ENCODE measurements around the gene KRTAP10-8.
"Not testable (repeated sequence)": the region's sequence is repeated elsewhere in the genome, so short reads cannot be mapped to it uniquely, and the experiment has no call there.

Gene KRTAP10-8

DNA sequence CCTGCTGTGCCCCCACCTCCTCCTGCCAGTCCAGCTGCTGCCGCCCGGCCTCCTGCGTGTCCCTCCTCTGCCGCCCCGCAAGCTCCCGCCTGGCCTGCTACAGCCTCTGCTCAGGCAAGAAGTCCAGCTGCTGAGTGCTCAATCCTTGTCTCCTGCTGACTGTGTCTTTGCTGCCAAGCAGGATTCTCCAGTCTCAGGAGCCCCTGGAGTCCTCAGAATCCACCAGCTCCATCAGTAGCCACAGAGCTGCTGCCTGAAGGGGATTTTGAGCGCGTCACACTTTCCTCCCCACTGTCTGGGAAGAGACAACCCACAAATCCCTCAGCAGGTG is 35.3 kb downstream of the KRTAP10-8 start:
- peak; percentile 46 for DNase-seq

DNA sequence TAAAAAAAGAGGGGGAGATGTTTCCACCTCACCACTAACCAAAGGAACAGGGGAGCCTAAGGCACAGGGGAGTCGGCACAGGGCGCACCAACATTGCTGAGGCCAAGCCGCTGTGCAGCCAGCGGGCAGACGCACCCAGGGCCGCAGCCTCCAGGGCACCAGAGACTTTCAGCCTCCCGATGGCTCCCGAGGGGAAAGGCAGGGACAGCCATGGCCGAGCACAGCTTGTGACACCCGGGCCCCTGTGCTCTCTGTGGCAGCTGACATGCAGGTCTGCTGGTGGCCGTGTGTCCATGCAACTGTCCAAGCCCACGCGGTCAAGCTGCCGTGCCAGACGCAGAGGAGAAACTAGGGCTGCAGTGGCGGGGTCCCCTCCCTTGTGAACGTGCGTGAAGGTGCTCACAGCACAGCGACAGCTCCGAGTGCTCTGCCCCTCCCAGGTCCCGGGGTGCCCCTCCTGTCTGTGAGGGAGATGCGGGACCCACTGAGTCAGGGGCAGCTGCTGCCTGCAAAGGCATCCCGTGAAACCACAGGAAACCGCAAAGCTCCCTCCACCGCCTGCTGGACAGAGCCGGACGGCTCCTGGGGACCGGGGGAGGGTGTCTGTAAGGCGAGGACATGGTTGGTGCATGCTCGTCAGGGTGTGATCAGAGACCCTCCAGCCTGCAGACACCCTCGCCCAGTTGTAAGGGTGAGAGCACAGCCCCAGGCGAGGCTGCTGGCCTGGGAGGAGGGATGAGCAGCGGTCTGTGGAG is 36.9 kb downstream of the KRTAP10-8 start:
- no peak for DNase-seq

DNA sequence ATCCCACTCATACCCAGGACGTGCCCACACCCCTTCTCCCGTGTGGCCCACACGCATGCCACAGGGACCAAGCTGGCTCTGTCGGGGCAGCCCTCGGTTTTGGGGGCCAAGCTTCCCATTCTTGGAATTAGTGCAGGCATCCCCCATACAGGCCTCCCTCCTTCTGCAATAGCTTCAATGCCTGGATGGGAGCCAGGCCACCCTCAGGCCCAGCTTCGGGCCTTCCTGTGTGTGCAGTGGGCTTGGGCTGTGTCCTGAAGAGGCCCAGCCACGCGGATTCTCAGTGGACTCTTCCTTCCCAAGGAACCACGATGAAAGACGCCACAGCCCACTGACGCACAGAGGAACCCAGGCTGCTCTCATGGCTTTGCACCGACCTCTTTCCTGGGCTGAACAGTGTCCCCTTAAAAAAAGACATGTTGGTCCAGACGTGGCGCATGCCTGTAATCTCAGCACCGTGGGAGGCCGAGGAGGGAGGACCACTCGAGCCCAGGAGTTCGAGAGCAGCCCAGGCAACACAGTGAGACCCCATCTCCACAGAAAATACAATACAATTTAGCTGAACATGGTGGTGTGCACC is 37.7 kb downstream of the KRTAP10-8 start:
- no peak for DNase-seq

DNA sequence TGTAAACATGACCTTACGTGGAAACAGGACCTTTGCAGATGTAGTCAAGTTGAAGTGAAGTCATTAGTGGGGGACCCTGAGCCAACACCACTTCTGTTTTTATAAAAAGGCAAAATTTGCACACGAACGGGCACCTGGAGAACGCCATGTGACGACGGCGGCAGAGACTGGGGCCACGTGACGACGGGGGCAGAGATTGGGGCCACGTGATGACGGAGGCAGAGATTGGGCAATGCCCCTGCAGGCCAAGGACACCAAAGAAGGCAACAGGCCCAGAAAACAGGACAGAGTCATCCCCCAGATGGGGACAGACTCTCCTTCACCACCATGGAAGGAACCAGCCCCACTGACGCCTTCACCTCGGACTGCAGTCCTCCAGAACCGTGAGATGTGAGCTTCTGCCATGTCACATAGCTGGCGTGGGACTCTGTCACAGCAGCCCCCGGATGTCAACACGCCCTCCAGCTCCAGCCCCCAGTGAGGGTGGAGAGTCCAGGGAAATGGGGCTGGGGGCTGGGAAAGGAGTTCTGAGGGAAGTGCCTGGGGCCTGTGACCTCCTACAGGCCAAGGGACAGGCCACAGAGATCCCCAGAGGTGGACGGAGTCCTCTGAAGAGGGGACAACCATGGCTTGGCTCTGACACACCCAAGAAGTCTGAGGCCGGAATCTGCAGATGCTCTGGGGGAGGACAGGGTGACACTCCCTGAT is 38.5 kb downstream of the KRTAP10-8 start:
- no peak for DNase-seq

DNA sequence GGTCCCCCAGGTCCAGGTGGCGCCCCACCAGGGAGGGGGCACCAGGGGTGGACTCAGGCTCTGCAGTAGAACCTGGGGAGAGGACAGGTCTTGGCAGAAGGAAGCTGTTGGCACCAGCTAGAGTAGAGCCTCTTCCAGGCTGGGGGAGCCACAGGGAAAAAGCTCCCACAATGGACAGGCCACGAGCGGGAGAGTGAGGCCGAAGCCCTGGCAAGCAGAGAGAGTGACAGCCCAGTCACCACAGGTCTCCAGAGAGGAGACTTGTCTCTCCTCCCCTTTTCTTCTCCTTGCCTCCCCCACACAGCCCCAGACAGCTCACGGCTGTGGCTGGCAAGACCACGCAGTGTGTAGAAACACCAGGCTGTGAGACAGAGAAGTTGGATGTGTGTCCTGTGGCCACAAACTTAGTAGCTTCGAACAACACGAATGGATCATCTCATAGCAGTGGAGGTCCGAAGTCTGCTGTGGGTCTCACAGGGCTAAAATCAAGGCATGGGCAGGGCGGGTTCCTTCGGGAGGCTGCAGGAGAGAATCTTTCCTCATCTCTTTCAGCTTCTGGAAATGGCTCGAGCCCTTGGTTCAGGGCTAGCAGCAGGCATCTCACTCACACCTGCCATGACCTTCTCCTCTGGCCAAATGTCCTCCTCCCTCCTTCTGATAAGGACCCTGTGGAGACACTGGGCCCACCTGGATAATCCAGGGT is 39.2 kb downstream of the KRTAP10-8 start:
- DNase-seq = no peak

DNA sequence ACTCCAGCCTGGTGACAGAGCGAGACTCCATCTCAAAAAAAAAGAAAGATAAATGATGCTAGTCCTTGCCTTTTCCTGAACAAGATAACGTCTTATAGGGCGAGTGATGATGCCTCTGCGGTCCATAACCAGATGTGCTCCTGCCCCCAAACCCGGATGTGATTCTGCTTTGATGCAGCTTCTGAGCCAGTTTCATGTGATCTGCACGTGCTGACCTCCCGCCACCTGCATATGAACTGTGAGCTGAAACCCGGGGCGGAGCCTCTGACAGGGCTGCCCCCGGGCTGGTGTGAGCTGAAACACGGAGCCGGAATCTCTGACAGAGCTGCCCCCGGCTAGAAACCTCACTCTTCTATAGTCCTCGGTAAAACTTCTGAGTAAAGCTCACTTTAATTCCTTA is 41.2 kb downstream of the KRTAP10-8 start:
- no peak for DNase-seq

DNA sequence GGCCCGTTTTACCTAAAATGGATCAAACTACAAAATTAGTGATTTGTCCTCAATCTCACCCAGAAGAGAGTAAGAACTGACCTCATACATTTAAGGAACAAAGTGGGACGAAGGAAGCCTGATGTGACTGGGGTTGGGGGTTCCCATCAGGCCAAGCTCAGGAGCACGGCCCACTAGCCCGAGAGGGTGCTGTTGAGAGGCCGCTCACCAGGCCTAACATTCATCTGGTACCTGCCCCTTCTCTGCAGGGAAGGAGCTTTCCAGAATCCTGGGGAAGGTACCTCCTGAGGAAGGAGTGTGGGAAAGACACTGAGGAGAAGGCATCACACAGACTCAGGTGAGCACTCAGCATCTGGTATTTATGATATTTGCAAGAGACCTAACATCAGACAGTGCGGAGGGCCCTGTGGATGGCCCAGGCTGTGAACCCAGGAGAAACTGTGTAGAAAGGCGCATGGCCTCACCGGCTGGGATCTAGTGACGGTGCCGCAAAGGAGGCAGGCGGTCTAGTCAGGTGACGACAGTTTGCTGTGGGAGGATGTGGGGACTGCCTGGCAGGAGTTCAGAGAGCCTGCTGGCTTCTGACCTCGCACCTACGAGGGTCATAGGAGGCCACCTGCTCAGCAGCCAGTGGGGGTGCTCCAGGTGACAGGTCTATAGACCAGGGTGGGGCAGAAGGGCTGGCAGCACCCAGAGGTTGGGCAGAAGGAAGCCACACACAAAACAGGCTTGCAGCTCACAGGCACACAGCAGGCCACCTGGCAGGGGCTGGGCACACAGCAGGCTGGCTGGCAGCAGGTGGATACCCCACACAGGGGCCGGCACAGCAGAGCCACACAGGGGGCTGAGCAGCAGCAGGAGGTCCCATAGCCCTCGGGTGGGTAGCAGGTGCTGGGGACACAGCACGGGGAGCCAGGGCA is 42.0 kb downstream of the KRTAP10-8 start:
- DNase-seq = no peak

DNA sequence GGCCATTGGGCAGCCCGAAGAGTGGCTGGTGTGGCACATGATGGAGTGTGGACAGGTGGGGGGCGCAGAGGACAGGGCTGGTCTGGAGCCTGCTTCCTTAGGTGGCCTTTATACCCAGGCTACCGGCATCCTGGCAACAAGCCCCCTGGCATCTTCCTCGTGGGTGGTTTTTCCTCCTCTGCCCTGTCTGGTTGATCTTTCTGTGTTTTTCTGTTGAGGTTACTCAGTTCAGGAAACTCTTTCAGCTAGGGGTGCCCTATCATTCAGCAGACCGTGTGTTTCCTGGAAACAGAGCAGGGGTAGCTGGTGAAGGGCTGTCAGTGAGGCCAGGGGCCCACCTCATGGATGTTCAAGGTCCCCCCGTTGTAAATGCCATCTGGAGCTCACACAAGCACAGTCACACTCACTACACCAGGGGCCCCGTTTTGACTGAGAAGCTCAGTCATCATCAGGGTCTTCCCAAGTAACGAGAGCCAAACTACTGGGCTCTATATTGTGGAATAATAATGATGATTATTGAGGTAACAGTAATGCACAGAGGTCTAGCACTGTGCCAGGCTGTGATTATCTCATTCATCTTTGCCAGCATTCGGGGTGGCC is 42.8 kb downstream of the KRTAP10-8 start, which contains the start of gene KRTAP12-4:
Gene KRTAP12-4 (minus strand): TSS at position 84 of the 600 bp plus-strand sequence. CDS start 45 bp downstream, at position 39.
- DNase-seq = no peak

DNA sequence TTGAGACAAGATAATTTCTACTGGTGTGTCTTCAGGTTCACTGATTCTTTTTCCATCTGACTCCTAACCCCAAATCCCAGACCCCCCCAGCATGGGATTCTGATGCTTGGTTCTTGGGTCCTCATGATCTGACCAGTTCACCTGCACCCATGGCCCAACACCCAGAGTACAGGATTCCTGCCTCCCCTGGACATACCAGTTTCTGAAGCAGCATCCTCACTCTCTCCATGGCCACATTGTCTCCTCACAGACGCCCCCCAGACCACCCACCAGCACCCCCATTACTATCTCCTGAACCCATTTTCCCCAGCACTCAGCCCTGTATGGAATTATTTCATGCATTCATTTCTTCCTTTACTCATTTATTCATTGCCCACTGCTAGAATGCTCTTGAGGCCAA is 45.0 kb downstream of the KRTAP10-8 start:
- no peak for DNase-seq

DNA sequence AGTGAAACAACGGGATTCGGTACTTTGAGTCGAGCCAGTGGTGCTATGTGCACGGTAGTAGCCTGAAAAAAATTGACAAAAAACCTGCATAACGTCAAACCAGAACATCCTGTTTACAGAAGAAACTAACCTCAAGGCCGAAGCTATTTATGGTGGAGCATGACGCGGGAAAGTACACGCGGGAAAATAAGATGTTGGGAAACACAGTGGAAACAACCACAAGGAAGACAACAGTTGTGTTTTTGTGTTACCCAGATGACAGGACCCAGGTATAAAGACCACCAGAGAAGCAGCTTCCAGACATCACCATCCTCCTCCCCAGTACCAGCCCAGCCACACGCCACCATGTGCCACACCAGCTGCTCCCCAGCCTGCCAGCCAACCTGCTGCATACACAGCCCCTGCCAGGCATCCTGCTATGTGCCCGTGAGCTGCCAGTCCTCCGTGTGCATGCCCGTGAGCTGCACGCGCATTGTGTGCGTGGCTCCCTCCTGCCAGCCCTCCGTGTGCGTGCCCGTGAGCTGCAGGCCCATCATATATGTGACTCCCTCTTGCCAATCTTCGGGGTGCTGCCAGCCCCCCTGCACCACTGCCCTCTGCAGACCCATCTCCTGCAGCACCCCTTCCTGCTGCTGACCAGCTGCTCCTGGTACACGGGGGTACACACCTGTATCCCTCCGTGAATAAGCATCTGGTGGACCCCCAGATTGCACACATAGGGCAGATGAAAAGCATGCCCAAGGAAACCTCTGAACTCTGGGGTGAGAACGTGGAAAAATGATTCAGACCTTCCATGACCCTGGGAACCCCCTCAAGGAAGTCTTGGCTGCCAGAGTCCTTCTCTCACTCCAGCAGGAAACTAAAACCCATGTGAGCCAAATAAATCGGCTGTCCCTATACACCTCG is 46.0 kb downstream of the KRTAP10-8 start, which contains the start of gene KRTAP12-3:
Gene KRTAP12-3 (plus strand): TSS at position 298 of the 906 bp plus-strand sequence. CDS start 48 bp downstream, at position 346.
- no peak for DNase-seq

DNA sequence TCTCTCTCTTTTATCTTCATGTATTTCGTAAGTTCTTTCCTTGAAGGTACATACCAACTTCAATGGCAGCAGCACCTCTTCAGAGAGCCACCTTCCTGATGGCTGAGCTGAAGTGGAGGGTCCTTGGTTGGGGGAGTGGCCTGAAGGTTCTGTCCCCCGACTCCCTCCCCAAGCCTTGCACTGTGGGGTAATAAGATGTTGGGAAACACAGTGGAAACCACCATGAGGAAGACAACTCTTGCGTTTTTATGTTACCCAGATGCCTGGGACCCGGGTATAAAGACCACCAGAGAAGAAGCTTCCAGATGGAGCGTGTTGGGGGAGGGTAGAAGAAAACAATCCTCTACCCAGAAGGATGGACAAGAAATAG is 46.6 kb downstream of the KRTAP10-8 start:
- DNase-seq = no peak

DNA sequence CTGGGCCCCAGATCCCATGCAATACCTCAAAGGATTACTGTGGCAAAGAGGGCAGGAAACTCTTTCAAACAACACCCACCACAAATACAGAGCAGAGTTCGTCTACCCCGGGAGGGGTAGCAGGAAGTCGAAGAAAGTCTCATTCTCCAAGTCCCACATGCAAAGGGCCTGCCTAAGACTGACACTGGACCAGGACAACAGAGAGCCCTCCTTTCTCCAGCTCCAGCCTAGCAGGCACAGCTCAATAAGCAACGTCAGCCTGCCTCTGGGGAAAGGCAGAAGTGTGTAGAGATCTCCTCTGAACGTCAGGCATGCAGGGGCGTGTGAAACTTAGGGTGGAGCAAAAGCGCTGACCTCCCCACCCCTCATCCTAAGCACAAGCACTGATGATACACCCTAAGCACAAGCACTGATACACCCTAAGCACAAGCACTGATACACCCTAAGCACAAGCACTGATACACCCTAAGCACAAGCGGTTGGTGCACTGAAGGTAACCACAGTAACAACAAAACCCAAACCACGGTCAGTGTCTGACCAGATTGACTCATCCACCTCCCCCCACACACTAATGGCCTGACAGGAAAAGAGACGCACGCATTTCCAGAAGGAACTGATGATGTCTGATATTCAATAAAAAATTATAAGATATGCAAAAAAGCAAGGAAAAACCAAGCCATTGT is 47.2 kb downstream of the KRTAP10-8 start:
- DNase-seq = no peak

DNA sequence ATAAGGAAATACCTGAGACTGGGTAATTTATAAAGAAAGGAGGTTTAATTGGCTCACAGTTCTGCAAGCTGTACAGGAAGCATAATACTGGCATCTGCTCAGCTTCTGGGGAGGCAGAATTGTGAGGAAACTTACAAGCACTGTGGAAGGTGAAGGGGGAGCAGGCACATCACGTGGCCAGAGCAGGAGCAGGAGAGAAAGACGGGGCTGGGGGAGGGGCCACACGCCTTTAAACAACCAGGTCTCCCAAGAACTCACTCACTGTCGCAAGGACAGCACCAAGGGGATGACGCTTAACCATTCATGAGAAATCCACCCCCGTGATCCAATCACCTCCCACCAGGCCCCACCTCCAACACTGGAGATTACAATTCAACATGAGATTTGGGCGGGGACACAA is 49.7 kb downstream of the KRTAP10-8 start:
- DNase-seq = not testable (repeated sequence)
